Fibroblast of villous mesenchyme (primary cell): ENCODE measurements around the gene HARS2. TPM values are rescaled to one million over a fixed set of nuclear protein-coding genes. Genes with fewer than 3 reads are reported as not detected.
"Not testable (repeated sequence)": the region's sequence is repeated elsewhere in the genome, so short reads cannot be mapped to it uniquely, and the experiment has no call there.

ENCODE experiments used
- DNase-seq: peaks from one replicate; pipeline ENCODE4 v3.0.0-alpha.2; 2010; ENCODE audit warnings: low read depth
- H3K4me3 ChIP-seq: 2 replicates; pipeline ENCODE4 v1.5.1; 2011; ENCODE audit warnings: low read depth, mild to moderate bottlenecking, low read length
- CTCF ChIP-seq: IDR thresholded peaks from 2 replicates; pipeline ENCODE4 v1.5.1; 2012; ENCODE audit warnings: low read depth, mild to moderate bottlenecking, low read length; ENCODE audit not compliant: insufficient read depth
- total RNA-seq: library from RNA; depleted of rRNA; stranded (reverse); fragments of >200 nt; gene quantifications from 2 replicates; pipeline ENCODE4 v1.2.3, GENCODE V29; 2012

HARS2 gene
- total RNA-seq, 1 donor: 32.0 TPM

GRCh38 chr5:140700177-140701144 is 9.2 kb downstream of the HARS2 start, which contains the start of gene ZMAT2:
TSS of gene ZMAT2 (plus strand) at chr5:140700447. CDS start at chr5:140700461, 14 bp downstream.
- peak; percentile 99 for DNase-seq
- peak within 1 kb of the TSS; percentile 94 for H3K4me3 ChIP-seq
- TF ChIP-seq CTCF: no peak

GRCh38 chr5:140707812-140708211 is 16.6 kb downstream of the HARS2 start:
- TF ChIP-seq CTCF: no peak
- no peak for DNase-seq
- no peak overlapping the region for H3K4me3 ChIP-seq

- DNase-seq, H3K4me3 ChIP-seq: not testable (repeated sequence)
Observed at GRCh38 chr5:140708787-140709186, 17.5 kb downstream of the HARS2 start.

GRCh38 chr5:140710899-140711552 is 19.8 kb downstream of the HARS2 start:
- TF ChIP-seq CTCF: no peak
- peak overlapping the region; percentile 88 for H3K4me3 ChIP-seq
- peak; percentile 98 for DNase-seq

- no peak overlapping the region for H3K4me3 ChIP-seq
- DNase-seq: no peak
- TF ChIP-seq CTCF: no peak
Observed at GRCh38 chr5:140711794-140712193, 20.5 kb downstream of the HARS2 start.

GRCh38 chr5:140713562-140714094 is 22.4 kb downstream of the HARS2 start:
- TF ChIP-seq CTCF: no peak
- H3K4me3 ChIP-seq: no peak overlapping the region
- no peak for DNase-seq

- not testable (repeated sequence) for H3K4me3 ChIP-seq, DNase-seq
Observed at GRCh38 chr5:140716238-140716637, 25.0 kb downstream of the HARS2 start.
